GM12873 (cell line): ENCODE data around the gene ZIC1.

Source experiments
- CTCF ChIP-seq: IDR thresholded peaks from 2 replicates; pipeline ENCODE4 v1.5.1; 2012; ENCODE audit warnings: low read depth, mild to moderate bottlenecking, moderate library complexity, low read length, control low read depth; ENCODE audit not compliant: insufficient read depth; ENCODE audit errors: missing control alignments

ZIC1 gene

GRCh38 chr3:147367676-147368075 is 41.5 kb upstream of the ZIC1 start:
- TF ChIP-seq CTCF, result no peak

- no peak for TF ChIP-seq CTCF
Observed at GRCh38 chr3:147368151-147368550, 41.0 kb upstream of the ZIC1 start.

GRCh38 chr3:147368561-147369221 is 40.5 kb upstream of the ZIC1 start:
- TF ChIP-seq CTCF, result no peak

- TF ChIP-seq CTCF, result no peak
Observed at GRCh38 chr3:147369231-147369630, 39.9 kb upstream of the ZIC1 start.

- TF ChIP-seq CTCF, result no peak
Observed at GRCh38 chr3:147369661-147370123, 39.5 kb upstream of the ZIC1 start.

- no peak for TF ChIP-seq CTCF
Observed at GRCh38 chr3:147370349-147370748, 38.8 kb upstream of the ZIC1 start.

GRCh38 chr3:147371140-147371539 is 38.0 kb upstream of the ZIC1 start:
- no peak for TF ChIP-seq CTCF
